ENCODE data around the gene METAP2.
"Not testable (repeated sequence)": the region's sequence is repeated elsewhere in the genome, so short reads cannot be mapped to it uniquely, and the experiment has no call there.

The METAP2 gene

GRCh38 chr12:95458761-95459160, 15.2 kb upstream of the METAP2 start:
- TF ChIP-seq, protein P1, sequence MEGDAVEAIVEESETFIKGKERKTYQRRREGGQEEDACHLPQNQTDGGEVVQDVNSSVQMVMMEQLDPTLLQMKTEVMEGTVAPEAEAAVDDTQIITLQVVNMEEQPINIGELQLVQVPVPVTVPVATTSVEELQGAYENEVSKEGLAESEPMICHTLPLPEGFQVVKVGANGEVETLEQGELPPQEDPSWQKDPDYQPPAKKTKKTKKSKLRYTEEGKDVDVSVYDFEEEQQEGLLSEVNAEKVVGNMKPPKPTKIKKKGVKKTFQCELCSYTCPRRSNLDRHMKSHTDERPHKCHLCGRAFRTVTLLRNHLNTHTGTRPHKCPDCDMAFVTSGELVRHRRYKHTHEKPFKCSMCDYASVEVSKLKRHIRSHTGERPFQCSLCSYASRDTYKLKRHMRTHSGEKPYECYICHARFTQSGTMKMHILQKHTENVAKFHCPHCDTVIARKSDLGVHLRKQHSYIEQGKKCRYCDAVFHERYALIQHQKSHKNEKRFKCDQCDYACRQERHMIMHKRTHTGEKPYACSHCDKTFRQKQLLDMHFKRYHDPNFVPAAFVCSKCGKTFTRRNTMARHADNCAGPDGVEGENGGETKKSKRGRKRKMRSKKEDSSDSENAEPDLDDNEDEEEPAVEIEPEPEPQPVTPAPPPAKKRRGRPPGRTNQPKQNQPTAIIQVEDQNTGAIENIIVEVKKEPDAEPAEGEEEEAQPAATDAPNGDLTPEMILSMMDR (IDR thresholded peaks at IDR 0.05; ENCODE audit: borderline replicate concordance, insufficient read depth, low read depth, low read length) = no peak
- H3K4me3 ChIP-seq (ENCODE audit: low read depth, low read length) = no peak overlapping the region

DNA sequence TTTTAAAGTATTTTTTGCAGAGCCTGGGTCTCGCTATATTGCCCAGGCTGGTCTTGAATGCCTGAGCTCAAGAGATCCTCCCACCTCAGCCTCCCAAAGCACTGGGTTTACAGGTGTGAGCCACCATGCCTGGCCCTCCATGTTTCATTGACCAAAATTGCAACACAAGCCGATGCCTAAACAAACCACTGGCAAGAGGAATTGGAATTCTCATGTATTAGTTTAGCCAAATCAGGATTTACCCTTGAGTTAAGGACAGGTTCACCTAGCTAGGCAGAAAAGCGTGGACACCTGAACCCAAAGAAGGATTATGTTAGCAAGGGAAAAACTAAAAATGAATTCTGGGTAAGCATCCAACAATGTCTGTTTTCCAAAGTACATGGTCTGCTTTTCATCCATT, 14.6 kb upstream of the METAP2 start:
- H3K4me3 ChIP-seq (ENCODE audit: low read depth, low read length) = no peak overlapping the region
- TF ChIP-seq, protein P1 (IDR thresholded peaks at IDR 0.05; ENCODE audit: borderline replicate concordance, insufficient read depth, low read depth, low read length) = no peak

DNA sequence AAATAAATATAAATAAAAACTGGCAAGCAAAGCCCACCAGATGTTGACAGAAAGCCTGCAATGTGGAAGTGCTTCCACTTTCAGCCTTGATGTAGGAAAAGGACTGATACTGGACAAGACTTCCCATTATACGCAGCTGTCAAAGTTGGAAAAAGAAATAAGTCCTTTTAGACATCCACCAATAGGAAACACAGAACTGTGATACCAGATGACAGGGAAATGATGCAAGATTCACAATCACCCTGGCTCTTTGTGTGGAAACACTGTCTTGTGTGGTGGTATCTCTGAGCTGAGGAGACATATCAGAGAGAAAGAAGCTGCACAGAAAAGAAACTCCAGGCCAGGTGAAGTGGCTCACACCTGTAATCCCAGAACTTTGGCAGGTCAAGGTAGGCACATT, 13.8 kb upstream of the METAP2 start:
- H3K4me3 ChIP-seq (ENCODE audit: low read depth, low read length) = no peak overlapping the region
- TF ChIP-seq, protein P1 (IDR thresholded peaks at IDR 0.05; ENCODE audit: borderline replicate concordance, insufficient read depth, low read depth, low read length) = no peak

DNA sequence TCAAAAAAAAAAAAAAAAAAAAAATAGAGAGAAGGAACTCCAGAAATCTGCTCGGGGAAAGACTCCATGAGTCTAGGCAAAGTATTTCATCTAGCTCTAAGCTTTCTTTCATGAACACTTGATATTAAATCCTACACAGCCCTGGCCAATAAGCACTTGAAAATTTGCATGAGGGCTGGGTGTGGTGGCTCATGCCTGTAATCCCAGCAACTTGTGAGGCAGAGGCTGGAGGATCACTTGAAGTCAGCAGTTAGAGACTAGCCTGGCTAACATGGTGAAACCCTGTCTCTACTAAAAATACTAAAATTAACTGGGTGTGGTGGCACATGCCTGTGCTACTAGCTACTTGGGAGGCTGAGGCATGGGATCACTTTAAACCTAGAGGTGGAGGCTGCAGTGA, 13.1 kb upstream of the METAP2 start:
- no peak overlapping the region for H3K4me3 ChIP-seq (ENCODE audit: low read depth, low read length)
- TF ChIP-seq, protein P1 (IDR thresholded peaks at IDR 0.05; ENCODE audit: borderline replicate concordance, insufficient read depth, low read depth, low read length) = no peak

DNA sequence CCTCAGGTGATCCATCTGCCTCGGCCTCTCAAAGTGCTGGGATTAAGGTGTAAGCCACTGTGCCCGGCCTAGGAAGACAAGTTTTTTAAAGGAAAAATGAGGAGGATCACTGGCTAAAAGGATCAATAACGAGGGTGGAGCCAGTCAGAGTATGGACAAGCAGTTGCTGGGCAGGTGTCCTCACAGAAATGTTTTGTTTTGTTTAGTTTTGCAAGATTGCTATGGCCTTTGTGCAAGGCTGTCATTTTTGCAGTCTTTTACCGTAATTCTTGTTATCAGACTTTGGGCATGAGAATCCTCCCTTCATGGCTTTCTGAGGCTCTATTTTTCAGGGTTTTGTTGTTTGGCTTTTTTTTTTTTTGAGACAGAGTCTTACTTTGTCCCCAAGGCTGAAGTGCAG, 11.9 kb upstream of the METAP2 start:
- TF ChIP-seq, protein P1 (IDR thresholded peaks at IDR 0.05; ENCODE audit: borderline replicate concordance, insufficient read depth, low read depth, low read length) = no peak
- H3K4me3 ChIP-seq (ENCODE audit: low read depth, low read length) = no peak overlapping the region

- TF ChIP-seq, protein P1 (IDR thresholded peaks at IDR 0.05; ENCODE audit: borderline replicate concordance, insufficient read depth, low read depth, low read length) = no peak
- H3K4me3 ChIP-seq (ENCODE audit: low read depth, low read length) = no peak overlapping the region
Measured at GRCh38 chr12:95462551-95462950, 11.4 kb upstream of the METAP2 start.

DNA sequence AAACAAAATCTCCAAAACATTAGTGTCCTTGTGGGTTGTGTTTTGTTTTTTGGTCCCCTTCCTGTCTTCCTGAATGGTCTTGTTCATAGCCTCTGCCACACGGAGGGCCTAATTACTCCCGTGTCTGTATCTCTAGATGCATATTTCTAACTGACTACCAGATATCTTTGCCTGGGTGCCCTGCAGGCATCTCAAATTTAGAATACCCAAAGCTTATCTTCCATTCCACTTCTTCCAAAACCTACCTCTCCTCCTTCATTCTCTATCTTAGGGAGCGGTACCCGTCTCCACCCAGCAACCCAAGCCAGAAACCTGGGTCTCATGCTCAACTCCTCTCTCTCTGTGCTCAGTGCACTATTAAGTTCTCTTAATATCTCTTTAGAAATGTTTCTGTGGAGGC, 10.9 kb upstream of the METAP2 start:
- TF ChIP-seq, protein P1 (IDR thresholded peaks at IDR 0.05; ENCODE audit: borderline replicate concordance, insufficient read depth, low read depth, low read length) = no peak

DNA sequence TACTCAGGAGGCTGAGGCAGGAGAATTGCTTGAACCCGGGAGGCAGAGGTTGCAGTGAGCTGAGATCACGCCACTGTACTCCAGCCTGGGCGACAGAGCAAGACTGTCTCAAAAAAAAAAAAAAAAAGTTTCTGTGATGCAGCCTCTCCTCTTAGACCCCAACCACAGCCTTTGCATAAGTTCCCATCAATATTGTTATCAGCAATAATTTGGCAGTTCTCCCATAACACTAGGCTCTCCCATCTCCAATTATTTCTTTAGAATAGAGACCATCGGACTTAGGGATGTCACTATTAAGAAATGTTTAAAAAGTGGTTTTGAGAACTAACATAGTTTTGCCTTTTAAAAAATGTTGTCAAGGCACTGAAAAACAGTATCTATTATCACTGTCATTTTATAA, 10.2 kb upstream of the METAP2 start:
- H3K4me3 ChIP-seq (ENCODE audit: low read depth, low read length) = not testable (repeated sequence)

More for the DNA sequence above, 10.9 kb upstream of the METAP2 start:
- H3K4me3 ChIP-seq (ENCODE audit: low read depth, low read length) = no peak overlapping the region
